Lower leg skin (tissue), 4 donors: ENCODE results near the gene NEDD4L. TPM values are rescaled to one million over a fixed set of nuclear protein-coding genes. Genes with fewer than 3 reads are reported as not detected.

Experiments used
- DNase-seq, 2 donors: peaks; one replicate each; pipeline ENCODE4 v3.0.0-alpha.2; 2019; ENCODE audit warnings: low spot score in 2 of 2
- H3K4me3 ChIP-seq: fragments of 200-600 bp; sonication (generic); 2 replicates; pipeline ENCODE4 v1.5.1; 2017; ENCODE audit warnings: mild to moderate bottlenecking, low read depth; ENCODE audit not compliant: poor library complexity, severe bottlenecking
- POLR2A ChIP-seq, 2 donors: fragments of 450-650 bp; IDR thresholded peaks; one replicate each; pipeline ENCODE4 v1.6.1; 2016 to 2017; ENCODE audit warnings: antibody characterized with exemption in 2 of 2, mild to moderate bottlenecking in 1 of 2, moderate library complexity in 1 of 2
- WGBS, 2 donors: methylation state at CpG; one replicate each; pipeline ENCODE4 v1.1.5; 2018; 5-methylcytosine and 5-hydroxymethylcytosine counted together
- intact Hi-C: fragments of 100-400 bp; cut with DNase I; formaldehyde crosslinking; loops from one replicate; pipeline ENCODE4 v1.15.0; 2023; ENCODE audit warnings: low total_unique reads
- total RNA-seq, 4 donors: library from RNA; depleted of rRNA; stranded (reverse); fragments of >200 nt; gene quantifications; one replicate each; pipeline ENCODE4 v1.1.0, GENCODE V29; 2016
- TF ChIP-seq, protein P1 (sequence below), 3 donors: fragments of 450-650 bp; IDR thresholded peaks; one replicate each; pipeline ENCODE4 v1.5.1; 2016; ENCODE audit warnings: antibody characterized with exemption in 3 of 3, mild to moderate bottlenecking in 3 of 3, moderate library complexity in 2 of 3

The NEDD4L gene
- total RNA-seq, 4 donors from 2014 or later, result 22.9 to 127 (median 35.0) TPM

DNA sequence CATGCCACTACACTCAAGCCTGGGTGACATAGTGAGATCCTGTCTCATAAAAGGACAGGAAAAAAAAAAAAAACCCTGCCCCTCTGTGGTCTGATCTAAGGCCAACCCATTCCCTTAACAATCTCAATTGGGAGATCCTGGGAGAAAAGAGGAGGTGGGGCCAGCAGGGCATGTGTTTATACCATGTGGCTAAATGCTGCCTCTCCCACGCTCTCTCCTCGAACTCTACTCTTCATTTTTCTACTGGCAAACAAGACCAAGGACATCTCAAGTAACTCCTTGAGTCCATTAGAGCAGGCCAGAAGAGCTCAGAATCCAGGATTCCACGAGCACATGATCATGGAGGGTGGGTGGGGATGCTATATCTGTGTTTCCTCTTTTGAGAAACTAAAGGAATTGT is 16.7 kb upstream of the NEDD4L start:
- H3K4me3 ChIP-seq, result no peak overlapping the region
- intact Hi-C loops, result no loop called here
- no peak for TF ChIP-seq POLR2A (IDR thresholded peaks at IDR 0.05)
- TF ChIP-seq, protein P1, sequence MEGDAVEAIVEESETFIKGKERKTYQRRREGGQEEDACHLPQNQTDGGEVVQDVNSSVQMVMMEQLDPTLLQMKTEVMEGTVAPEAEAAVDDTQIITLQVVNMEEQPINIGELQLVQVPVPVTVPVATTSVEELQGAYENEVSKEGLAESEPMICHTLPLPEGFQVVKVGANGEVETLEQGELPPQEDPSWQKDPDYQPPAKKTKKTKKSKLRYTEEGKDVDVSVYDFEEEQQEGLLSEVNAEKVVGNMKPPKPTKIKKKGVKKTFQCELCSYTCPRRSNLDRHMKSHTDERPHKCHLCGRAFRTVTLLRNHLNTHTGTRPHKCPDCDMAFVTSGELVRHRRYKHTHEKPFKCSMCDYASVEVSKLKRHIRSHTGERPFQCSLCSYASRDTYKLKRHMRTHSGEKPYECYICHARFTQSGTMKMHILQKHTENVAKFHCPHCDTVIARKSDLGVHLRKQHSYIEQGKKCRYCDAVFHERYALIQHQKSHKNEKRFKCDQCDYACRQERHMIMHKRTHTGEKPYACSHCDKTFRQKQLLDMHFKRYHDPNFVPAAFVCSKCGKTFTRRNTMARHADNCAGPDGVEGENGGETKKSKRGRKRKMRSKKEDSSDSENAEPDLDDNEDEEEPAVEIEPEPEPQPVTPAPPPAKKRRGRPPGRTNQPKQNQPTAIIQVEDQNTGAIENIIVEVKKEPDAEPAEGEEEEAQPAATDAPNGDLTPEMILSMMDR (IDR thresholded peaks at IDR 0.05), result no peak
- 86% methylated on average over 3 of the region's 3 CpGs for WGBS, 2 donors
- no peak for DNase-seq

DNA sequence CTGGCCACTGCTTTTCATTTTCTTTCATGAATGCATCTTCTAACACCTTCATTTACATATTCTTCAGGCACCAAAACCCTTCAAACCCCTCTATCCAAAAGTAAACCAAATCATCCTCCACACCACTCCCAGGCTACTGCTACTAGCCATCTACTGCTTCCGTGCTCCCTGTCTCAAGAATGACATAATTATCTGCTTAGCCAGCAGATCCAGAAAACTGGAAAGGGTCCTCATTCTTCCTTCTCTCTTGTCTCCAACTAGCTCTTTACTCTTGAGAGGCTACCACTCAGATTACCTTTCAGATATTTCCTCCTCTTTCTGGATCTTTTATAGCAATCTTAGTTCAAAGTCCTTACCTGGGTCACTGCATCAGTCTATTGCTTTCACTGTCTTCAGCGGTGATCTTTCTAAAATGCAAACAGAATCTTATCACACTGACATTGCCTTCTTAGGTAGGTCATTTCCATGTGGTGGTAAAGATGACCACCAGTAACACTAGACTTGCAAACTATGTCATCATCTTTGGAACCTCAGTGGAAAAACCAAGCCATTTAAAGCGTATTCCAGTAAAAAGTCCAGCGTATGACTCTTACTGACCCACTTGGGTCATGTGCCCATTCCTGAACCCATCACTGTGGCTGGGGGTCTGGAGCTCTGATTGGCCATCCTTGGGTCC is 15.8 kb upstream of the NEDD4L start:
- 95 to 96% methylated on average over 4 of the region's 4 CpGs for WGBS, 2 donors
- DNase-seq, result no peak
- intact Hi-C loops, result no loop called here
- no peak for TF ChIP-seq POLR2A (IDR thresholded peaks at IDR 0.05)
- TF ChIP-seq, protein P1 (IDR thresholded peaks at IDR 0.05), result no peak
- no peak overlapping the region for H3K4me3 ChIP-seq

DNA sequence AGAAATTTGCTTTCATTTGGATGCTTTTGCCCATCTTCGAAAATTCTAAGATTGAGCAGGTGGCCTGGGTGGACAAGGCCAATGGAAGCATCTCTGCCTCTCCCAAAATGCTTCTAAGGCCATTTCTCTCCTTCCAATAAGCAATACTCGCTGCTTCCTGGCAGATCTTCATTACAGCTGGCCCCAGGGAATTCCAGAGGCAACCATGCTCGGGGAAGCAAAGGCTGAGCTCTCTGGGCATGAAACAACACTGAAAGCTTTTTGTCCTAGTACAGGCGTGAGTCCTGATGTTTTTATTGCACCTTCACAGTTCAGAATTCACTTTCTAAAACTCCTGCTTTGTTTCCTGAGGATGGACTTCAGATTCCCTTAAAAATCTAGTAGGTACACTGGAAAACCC is 11.8 kb upstream of the NEDD4L start:
- intact Hi-C loops, result no loop called here
- WGBS, 2 donors, result 69 to 74% methylated on average over 4 of the region's 4 CpGs
- no peak overlapping the region for H3K4me3 ChIP-seq
- TF ChIP-seq POLR2A (IDR thresholded peaks at IDR 0.05), result no peak
- TF ChIP-seq, protein P1 (IDR thresholded peaks at IDR 0.05), result no peak
- no peak for DNase-seq

DNA sequence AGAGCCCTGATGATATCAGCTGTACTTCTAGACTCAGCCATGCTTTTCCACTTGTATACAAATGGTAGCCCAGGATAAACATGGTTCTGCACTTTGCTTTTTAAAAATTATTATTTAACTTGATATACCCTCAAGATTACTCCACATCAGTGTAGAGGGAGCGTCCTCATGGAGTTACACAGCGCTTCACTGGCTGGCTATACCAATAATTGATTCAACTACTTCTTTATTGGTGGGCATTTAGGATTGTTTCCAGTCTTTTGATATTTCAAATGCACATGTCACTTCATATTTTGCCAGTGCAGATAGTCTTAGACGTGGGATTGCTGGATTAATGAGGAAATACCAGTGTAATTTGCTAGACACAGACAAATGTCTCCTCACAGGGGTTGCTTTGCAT is 10.8 kb upstream of the NEDD4L start:
- intact Hi-C loops, result no loop called here
- DNase-seq, result no peak
- no peak for TF ChIP-seq POLR2A (IDR thresholded peaks at IDR 0.05)
- TF ChIP-seq, protein P1 (IDR thresholded peaks at IDR 0.05), result no peak
- WGBS, 2 donors, result 85 to 87% methylated on average over 3 of the region's 3 CpGs
- H3K4me3 ChIP-seq, result no peak overlapping the region

DNA sequence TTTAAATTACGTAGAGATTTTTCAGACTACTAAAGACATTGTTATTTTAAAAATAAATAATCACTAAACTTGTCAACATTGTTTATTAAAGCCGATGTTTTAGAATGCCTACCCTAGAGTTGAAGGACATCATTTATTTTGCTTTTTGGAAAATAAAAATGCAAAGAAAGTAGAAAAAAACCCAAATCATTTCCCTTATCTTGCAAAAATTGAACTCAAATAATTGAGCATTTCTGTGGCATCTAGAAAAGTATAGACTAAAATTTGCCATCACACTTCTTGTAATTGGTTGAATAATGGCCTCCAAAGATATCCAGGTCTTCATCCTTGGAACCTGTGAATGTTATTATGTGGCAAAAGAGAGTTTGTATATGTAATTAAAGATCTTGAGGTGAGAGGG is 9.7 kb upstream of the NEDD4L start:
- 93 to 95% methylated on average over 2 of the region's 2 CpGs for WGBS, 2 donors
- H3K4me3 ChIP-seq, result no peak overlapping the region
- DNase-seq, result no peak
- intact Hi-C loops, result no loop called here
- no peak for TF ChIP-seq POLR2A (IDR thresholded peaks at IDR 0.05)
- TF ChIP-seq, protein P1 (IDR thresholded peaks at IDR 0.05), result no peak

DNA sequence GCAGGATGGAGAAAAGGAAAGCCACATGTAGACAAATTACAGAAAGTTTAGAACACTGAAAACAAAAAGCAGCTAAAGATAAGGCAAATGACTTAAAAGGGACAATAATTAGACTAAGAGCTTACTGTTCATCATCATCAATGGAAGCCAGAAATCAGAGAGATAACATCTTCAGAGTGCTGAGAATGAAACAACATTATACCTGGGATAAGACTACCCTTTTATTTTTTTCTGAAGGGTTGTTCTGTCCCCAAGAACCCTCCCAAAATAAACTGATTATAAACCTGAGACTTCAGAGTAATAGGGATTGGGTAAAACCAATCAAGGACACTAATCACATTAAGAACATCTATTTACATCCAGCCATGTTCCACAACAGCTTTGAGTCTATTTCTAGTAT is 6.9 kb upstream of the NEDD4L start:
- H3K4me3 ChIP-seq, result no peak overlapping the region
- no peak for TF ChIP-seq POLR2A (IDR thresholded peaks at IDR 0.05)
- TF ChIP-seq, protein P1 (IDR thresholded peaks at IDR 0.05), result no peak
- no peak for DNase-seq
- intact Hi-C loops, result no loop called here
